SK-N-SH (cell line): ENCODE results near the gene CEBPA. TPM values are rescaled to one million over a fixed set of nuclear protein-coding genes. Genes with fewer than 3 reads are reported as not detected.

Source experiments
- CTCF ChIA-PET: fragments of 300-600, 350-600 bp; formaldehyde crosslinking; extraction: SDS; loops from one replicate; lab custom pipeline; 2021; lab: Yijun Ruan, JAX
- POLR2A ChIA-PET: fragments of 350-600 bp; sonication (Branson Sonifier 250); formaldehyde crosslinking; extraction: SDS; loops from one replicate; lab custom pipeline; 2020; ENCODE audit warnings: antibody characterized with exemption, inconsistent platforms; lab: Yijun Ruan, JAX
- DNase-seq: peaks from one replicate; pipeline ENCODE4 v3.0.0; 2012
- H2AFZ ChIP-seq: fragments of 200-600 bp; sonication (generic); 2 replicates; pipeline ENCODE4 v1.8.1; 2016; ENCODE audit warnings: antibody characterized with exemption, mild to moderate bottlenecking, low read depth
- H3F3A ChIP-seq: fragments of 200-600 bp; sonication (generic); replicated peaks from 2 replicates; pipeline ENCODE3; 2016; ENCODE audit warnings: antibody characterized with exemption, mild to moderate bottlenecking; ENCODE audit not compliant: insufficient read depth
- H3K27ac ChIP-seq, 2 experiments: fragments of 200-500 bp in 1 of 2; fragments of 200-600 bp in 1 of 2; sonication (Bioruptor generic) in 1 of 2; sonication (generic), shearing (Covaris generic) in 1 of 2; 2 replicates each; pipeline versions ENCODE4 v1.5.1 to v1.6.1; 2014 to 2016; ENCODE audit warnings: low read depth in 2 of 2, inconsistent platforms in 1 of 2, low read length in 1 of 2, mild to moderate bottlenecking in 1 of 2, mixed read lengths in 1 of 2
- H3K27me3 ChIP-seq: fragments of 200-600 bp; sonication (generic), shearing (Covaris generic); 2 replicates; pipeline ENCODE4 v1.6.1; 2016; ENCODE audit warnings: mixed run types; ENCODE audit not compliant: insufficient read depth
- H3K36me3 ChIP-seq, 2 experiments: fragments of 200-500 bp in 1 of 2; fragments of 200-600 bp in 1 of 2; sonication (Bioruptor generic) in 1 of 2; sonication (generic) in 1 of 2; replicated peaks in 1 of 2; 2 replicates each; pipeline versions ENCODE3 to v1.5.1; 2014 to 2016; ENCODE audit warnings: low read length in 1 of 2, mild to moderate bottlenecking in 1 of 2; ENCODE audit not compliant: insufficient read depth in 2 of 2, control insufficient read depth in 1 of 2
- H3K4me1 ChIP-seq, 2 experiments: fragments of 200-500 bp in 1 of 2; fragments of 200-600 bp in 1 of 2; sonication (Bioruptor generic) in 1 of 2; sonication (generic), shearing (Covaris generic) in 1 of 2; 2 replicates each; pipeline versions ENCODE4 v1.5.1 to v1.6.1; 2014 to 2016; ENCODE audit warnings: low read depth in 1 of 2, low read length in 1 of 2, mixed run types in 1 of 2; ENCODE audit not compliant: insufficient read depth in 2 of 2, control insufficient read depth in 1 of 2
- H3K4me2 ChIP-seq: fragments of 200-600 bp; sonication (generic), shearing (Covaris generic); 2 replicates; pipeline ENCODE4 v1.6.1; 2017; ENCODE audit warnings: mixed run types
- H3K4me3 ChIP-seq, 2 experiments: fragments of 200-500 bp in 1 of 2; fragments of 200-600 bp in 1 of 2; sonication (Bioruptor generic) in 1 of 2; sonication (generic), shearing (Covaris generic) in 1 of 2; 2 replicates each; pipeline versions ENCODE4 v1.5.1 to v1.8.1; 2014 to 2016; ENCODE audit warnings: low read depth in 2 of 2, inconsistent platforms in 1 of 2, low read length in 1 of 2, mild to moderate bottlenecking in 1 of 2, mixed read lengths in 1 of 2, moderate library complexity in 1 of 2
- H3K79me2 ChIP-seq: fragments of 200-600 bp; sonication (generic); 2 replicates; pipeline ENCODE4 v1.8.1; 2017; ENCODE audit warnings: mild to moderate bottlenecking; ENCODE audit not compliant: insufficient read depth
- H3K9ac ChIP-seq: fragments of 200-600 bp; sonication (generic); 2 replicates; pipeline ENCODE4 v1.6.1; 2017; ENCODE audit warnings: mixed run types
- H3K9me2 ChIP-seq: fragments of 200-600 bp; sonication (generic); 2 replicates; pipeline ENCODE4 v1.6.1; 2017; ENCODE audit warnings: mixed run types
- H3K9me3 ChIP-seq: fragments of 200-600 bp; sonication (generic); 2 replicates; pipeline ENCODE4 v1.6.1; 2017; ENCODE audit warnings: mixed run types, mild to moderate bottlenecking, moderate library complexity
- H4K20me1 ChIP-seq: fragments of 200-600 bp; sonication (generic); 2 replicates; pipeline ENCODE4 v1.6.1; 2017; ENCODE audit warnings: mild to moderate bottlenecking, mixed run types; ENCODE audit not compliant: insufficient read depth
- CTCF ChIP-seq: fragments of 200-600 bp; sonication (generic); IDR thresholded peaks from 2 replicates; pipeline ENCODE4 v1.6.1; 2017; ENCODE audit warnings: antibody characterized with exemption, mild to moderate bottlenecking, moderate library complexity
- EP300 ChIP-seq, 2 experiments: IDR thresholded peaks; 2 replicates each; pipeline versions ENCODE4 v1.4.0 to v1.6.1; 2012; ENCODE audit warnings: borderline replicate concordance in 1 of 2, low read depth in 1 of 2, low read length in 1 of 2
- FOSL2 ChIP-seq: IDR thresholded peaks from 2 replicates; pipeline ENCODE4 v1.4.0; 2012; ENCODE audit warnings: low read depth, mild to moderate bottlenecking, moderate library complexity, borderline replicate concordance
- GATA2 ChIP-seq: sonication (generic); formaldehyde crosslinking; IDR thresholded peaks from 2 replicates; pipeline ENCODE4 v1.5.0; 2020; ENCODE audit warnings: mild to moderate bottlenecking, missing genetic modification reagents
- JUND ChIP-seq: IDR thresholded peaks from 2 replicates; pipeline ENCODE4 v1.4.0; 2012
- NRF1 ChIP-seq: IDR thresholded peaks from 2 replicates; pipeline ENCODE4 v1.6.1; 2012; ENCODE audit warnings: low read depth, mild to moderate bottlenecking, low read length
- RCOR1 ChIP-seq: fragments of 150-350 bp; IDR thresholded peaks from 2 replicates; pipeline ENCODE4 v1.6.1; 2017; ENCODE audit warnings: antibody characterized with exemption, low read length
- RFX5 ChIP-seq: IDR thresholded peaks from 2 replicates; pipeline ENCODE4 v1.6.1; 2012; ENCODE audit warnings: mild to moderate bottlenecking, improper control_type of control experiment, low read length
- RXRA ChIP-seq: IDR thresholded peaks from 2 replicates; pipeline ENCODE4 v1.4.0; 2012; ENCODE audit warnings: low read depth, mild to moderate bottlenecking, borderline replicate concordance
- SIN3A ChIP-seq: IDR thresholded peaks from 2 replicates; pipeline ENCODE4 v1.6.1; 2012; ENCODE audit warnings: low read depth, mild to moderate bottlenecking, low read length, moderate library complexity, borderline replicate concordance
- TAF1 ChIP-seq: IDR thresholded peaks from 2 replicates; pipeline ENCODE4 v1.6.1; 2012; ENCODE audit warnings: low read depth, mild to moderate bottlenecking, low read length, moderate library complexity, borderline replicate concordance
- TCF12 ChIP-seq: IDR thresholded peaks from 2 replicates; pipeline ENCODE4 v1.4.0; 2012
- TEAD4 ChIP-seq: IDR thresholded peaks from 2 replicates; pipeline ENCODE4 v1.4.0; 2012; ENCODE audit warnings: mild to moderate bottlenecking, borderline replicate concordance; ENCODE audit not compliant: insufficient read depth
- USF1 ChIP-seq: IDR thresholded peaks from 2 replicates; pipeline ENCODE4 v1.4.0; 2012; ENCODE audit warnings: low read depth, borderline replicate concordance
- YY1 ChIP-seq: IDR thresholded peaks from 2 replicates; pipeline ENCODE4 v1.4.0; 2012; ENCODE audit warnings: low read depth, mild to moderate bottlenecking
- WGBS: methylation state at CpG from one replicate; pipeline ENCODE4 v1.1.6; 2017; ENCODE audit warnings: low lambda C conversion rate; 5-methylcytosine and 5-hydroxymethylcytosine counted together
- polyA plus RNA-seq, 3 experiments: library from polyadenylated mRNA; depleted of rRNA; stranded (reverse); fragments of >200 nt; gene quantifications; 2 replicates each; pipeline ENCODE4 v1.2.3, GENCODE V29; 2012
- TF ChIP-seq, protein P1 (sequence below): IDR thresholded peaks from 2 replicates; pipeline ENCODE4 v1.6.1; 2012; ENCODE audit warnings: mild to moderate bottlenecking, low read depth, low read length, moderate library complexity
- TF ChIP-seq, protein P2 (sequence below): IDR thresholded peaks from 2 replicates; pipeline ENCODE4 v1.4.0; 2012; ENCODE audit warnings: low read depth
- TF ChIP-seq, protein P3 (sequence below): fragments of 150-350 bp; IDR thresholded peaks from 2 replicates; pipeline ENCODE4 v1.6.1; 2017; ENCODE audit warnings: antibody characterized with exemption, low read length, low read depth, borderline replicate concordance

CEBPA gene
- polyA plus RNA-seq, 1 of the 3 experiments (the other 2 are of a cell fraction), result 0.15 TPM

GRCh38 chr19:33273065-33273736 is 29.1 kb downstream of the CEBPA start:
- no peak for DNase-seq
- Histone ChIP-seq H3K9ac (no peak overlapping the region), H4K20me1 (no peaks in the 10 kb centered on the region), H2AFZ (no peak overlapping the region), H3K27me3 (no peaks in the 10 kb centered on the region), H3K4me2 (no peak overlapping the region), H3K9me3 (no peaks in the 10 kb centered on the region), H3K79me2 (no peaks in the 10 kb centered on the region)
- CTCF ChIA-PET, result no interaction called here
- TF ChIP-seq SIN3A, result no peak
- no peak for TF ChIP-seq EP300 (IDR thresholded peaks at IDR 0.05; ENCODE audit: borderline replicate concordance in 1 of 2, low read depth in 1 of 2, low read length in 1 of 2)
- TF ChIP-seq, protein P1, sequence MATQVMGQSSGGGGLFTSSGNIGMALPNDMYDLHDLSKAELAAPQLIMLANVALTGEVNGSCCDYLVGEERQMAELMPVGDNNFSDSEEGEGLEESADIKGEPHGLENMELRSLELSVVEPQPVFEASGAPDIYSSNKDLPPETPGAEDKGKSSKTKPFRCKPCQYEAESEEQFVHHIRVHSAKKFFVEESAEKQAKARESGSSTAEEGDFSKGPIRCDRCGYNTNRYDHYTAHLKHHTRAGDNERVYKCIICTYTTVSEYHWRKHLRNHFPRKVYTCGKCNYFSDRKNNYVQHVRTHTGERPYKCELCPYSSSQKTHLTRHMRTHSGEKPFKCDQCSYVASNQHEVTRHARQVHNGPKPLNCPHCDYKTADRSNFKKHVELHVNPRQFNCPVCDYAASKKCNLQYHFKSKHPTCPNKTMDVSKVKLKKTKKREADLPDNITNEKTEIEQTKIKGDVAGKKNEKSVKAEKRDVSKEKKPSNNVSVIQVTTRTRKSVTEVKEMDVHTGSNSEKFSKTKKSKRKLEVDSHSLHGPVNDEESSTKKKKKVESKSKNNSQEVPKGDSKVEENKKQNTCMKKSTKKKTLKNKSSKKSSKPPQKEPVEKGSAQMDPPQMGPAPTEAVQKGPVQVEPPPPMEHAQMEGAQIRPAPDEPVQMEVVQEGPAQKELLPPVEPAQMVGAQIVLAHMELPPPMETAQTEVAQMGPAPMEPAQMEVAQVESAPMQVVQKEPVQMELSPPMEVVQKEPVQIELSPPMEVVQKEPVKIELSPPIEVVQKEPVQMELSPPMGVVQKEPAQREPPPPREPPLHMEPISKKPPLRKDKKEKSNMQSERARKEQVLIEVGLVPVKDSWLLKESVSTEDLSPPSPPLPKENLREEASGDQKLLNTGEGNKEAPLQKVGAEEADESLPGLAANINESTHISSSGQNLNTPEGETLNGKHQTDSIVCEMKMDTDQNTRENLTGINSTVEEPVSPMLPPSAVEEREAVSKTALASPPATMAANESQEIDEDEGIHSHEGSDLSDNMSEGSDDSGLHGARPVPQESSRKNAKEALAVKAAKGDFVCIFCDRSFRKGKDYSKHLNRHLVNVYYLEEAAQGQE, result no peak
- TF ChIP-seq YY1, result no peak
- TF ChIP-seq NRF1, result no peak
- no peak for TF ChIP-seq FOSL2
- no peak for TF ChIP-seq TEAD4
- no peak for TF ChIP-seq TAF1
- no peak for TF ChIP-seq GATA2
- TF ChIP-seq USF1, result no peak
- TF ChIP-seq, protein P2, sequence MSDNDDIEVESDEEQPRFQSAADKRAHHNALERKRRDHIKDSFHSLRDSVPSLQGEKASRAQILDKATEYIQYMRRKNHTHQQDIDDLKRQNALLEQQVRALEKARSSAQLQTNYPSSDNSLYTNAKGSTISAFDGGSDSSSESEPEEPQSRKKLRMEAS, result no peak
- TF ChIP-seq JUND, result no peak
- no peak for TF ChIP-seq RCOR1
- TF ChIP-seq TCF12, result no peak
- TF ChIP-seq CTCF, result no peak
- no peak for TF ChIP-seq RFX5
- TF ChIP-seq RXRA, result no peak
- TF ChIP-seq, protein P3, sequence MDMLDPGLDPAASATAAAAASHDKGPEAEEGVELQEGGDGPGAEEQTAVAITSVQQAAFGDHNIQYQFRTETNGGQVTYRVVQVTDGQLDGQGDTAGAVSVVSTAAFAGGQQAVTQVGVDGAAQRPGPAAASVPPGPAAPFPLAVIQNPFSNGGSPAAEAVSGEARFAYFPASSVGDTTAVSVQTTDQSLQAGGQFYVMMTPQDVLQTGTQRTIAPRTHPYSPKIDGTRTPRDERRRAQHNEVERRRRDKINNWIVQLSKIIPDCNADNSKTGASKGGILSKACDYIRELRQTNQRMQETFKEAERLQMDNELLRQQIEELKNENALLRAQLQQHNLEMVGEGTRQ, result no peak
- TF ChIP-seq, all 33 proteins: peak for 0
- no peaks in the 10 kb centered on the region for H3F3A ChIP-seq
- POLR2A ChIA-PET, result no interaction called here
- H3K27ac ChIP-seq, result no peak overlapping the region
- WGBS, result 74% methylated on average over 14 of the region's 26 CpGs
- H3K4me1 ChIP-seq, result no peaks in the 10 kb centered on the region; a peak in 1 of 4 replicates
- H3K9me2 ChIP-seq, result no peaks in the 10 kb centered on the region
- no peaks in the 10 kb centered on the region for H3K36me3 ChIP-seq
- no peak overlapping the region for H3K4me3 ChIP-seq
